Transverse colon (tissue), 4 donors: ENCODE results near the gene GTF3C1. TPM values are rescaled to one million over a fixed set of nuclear protein-coding genes. Genes with fewer than 3 reads are reported as not detected.

Experiments used
- DNase-seq: peaks from one replicate; pipeline ENCODE4 v3.0.0-alpha.2; 2019
- H3K27ac ChIP-seq, 4 donors: fragments of 200-600 bp; sonication (generic); 2 replicates each; pipeline ENCODE4 v1.5.1; 2016 to 2018; ENCODE audit warnings: inconsistent platforms in 4 of 4
- H3K27me3 ChIP-seq: fragments of 200-600 bp; sonication (generic); 2 replicates; pipeline ENCODE4 v1.5.1; 2017; ENCODE audit warnings: inconsistent platforms
- H3K36me3 ChIP-seq, 4 donors: fragments of 200-600 bp; sonication (generic); 2 replicates each; pipeline ENCODE4 v1.5.1; 2017 to 2019; ENCODE audit warnings: inconsistent platforms in 4 of 4
- H3K4me1 ChIP-seq, 4 donors: fragments of 200-600 bp; sonication (generic); 2 replicates each; pipeline ENCODE4 v1.5.1; 2017 to 2020; ENCODE audit warnings: inconsistent platforms in 4 of 4
- H3K4me3 ChIP-seq, 4 donors: fragments of 200-600 bp; sonication (generic); 1 replicate in 1 of 4; 2 replicates in 3 of 4; pipeline versions ENCODE4 v1.5.1 to v1.6.1; 2017 to 2019; ENCODE audit warnings: inconsistent platforms in 4 of 4
- H3K9me3 ChIP-seq, 2 donors: fragments of 200-600 bp; sonication (generic); 2 replicates each; pipeline ENCODE4 v1.5.1; 2017 to 2019; ENCODE audit warnings: inconsistent platforms in 2 of 2
- CTCF ChIP-seq, 5 experiments: fragments of 200-600 bp in 3 of 5; fragments of 450-650 bp in 2 of 5; sonication (generic) in 3 of 5; IDR thresholded peaks; 1 replicate in 2 of 5; 2 replicates in 3 of 5; pipeline ENCODE4 v1.5.1; 2016 to 2017; ENCODE audit warnings: antibody characterized with exemption in 5 of 5, inconsistent platforms in 3 of 5, mild to moderate bottlenecking in 2 of 5, moderate library complexity in 1 of 5
- EP300 ChIP-seq: sonication (generic); formaldehyde crosslinking; IDR thresholded peaks from one replicate; pipeline ENCODE4 v1.6.1; 2017; ENCODE audit warnings: antibody characterized with exemption, low read depth
- POLR2A ChIP-seq: fragments of 450-650 bp; IDR thresholded peaks from one replicate; pipeline ENCODE4 v1.6.1; 2016; ENCODE audit warnings: antibody characterized with exemption, mild to moderate bottlenecking, moderate library complexity
- POLR2AphosphoS5 ChIP-seq, 3 donors: sonication (generic); formaldehyde crosslinking; IDR thresholded peaks; one replicate each; pipeline ENCODE4 v1.6.1; 2016; ENCODE audit warnings: antibody characterized with exemption in 3 of 3
- WGBS, 2 donors: methylation state at CpG; one replicate each; pipeline ENCODE4 v1.1.5; 2018; ENCODE audit warnings: low coverage in 1 of 2; 5-methylcytosine and 5-hydroxymethylcytosine counted together
- in situ Hi-C, 4 donors: fragments of 200-750 bp; cut with MboI; loops; one replicate each; pipeline versions ENCODE4 v1.15.0 to v1.15.1; 2017; ENCODE audit warnings: low sequenced_read_pairs in 3 of 4, low pct_ligation_motif_present in 1 of 4, low pct_unique_long_range_greater_than_20kb in 1 of 4
- intact Hi-C: fragments of 100-400 bp; cut with DNase I; formaldehyde crosslinking; loops from one replicate; pipeline ENCODE4 v1.15.1; 2023; ENCODE audit warnings: low total_unique reads
- total RNA-seq, 4 donors: library from RNA; depleted of rRNA; stranded (reverse); fragments of >200 nt; gene quantifications; one replicate each; pipeline ENCODE4 v1.1.0, GENCODE V29; 2016

Gene GTF3C1
- total RNA-seq, 4 donors from 2014 or later: 49.6 to 129 (median 60.1) TPM

DNA sequence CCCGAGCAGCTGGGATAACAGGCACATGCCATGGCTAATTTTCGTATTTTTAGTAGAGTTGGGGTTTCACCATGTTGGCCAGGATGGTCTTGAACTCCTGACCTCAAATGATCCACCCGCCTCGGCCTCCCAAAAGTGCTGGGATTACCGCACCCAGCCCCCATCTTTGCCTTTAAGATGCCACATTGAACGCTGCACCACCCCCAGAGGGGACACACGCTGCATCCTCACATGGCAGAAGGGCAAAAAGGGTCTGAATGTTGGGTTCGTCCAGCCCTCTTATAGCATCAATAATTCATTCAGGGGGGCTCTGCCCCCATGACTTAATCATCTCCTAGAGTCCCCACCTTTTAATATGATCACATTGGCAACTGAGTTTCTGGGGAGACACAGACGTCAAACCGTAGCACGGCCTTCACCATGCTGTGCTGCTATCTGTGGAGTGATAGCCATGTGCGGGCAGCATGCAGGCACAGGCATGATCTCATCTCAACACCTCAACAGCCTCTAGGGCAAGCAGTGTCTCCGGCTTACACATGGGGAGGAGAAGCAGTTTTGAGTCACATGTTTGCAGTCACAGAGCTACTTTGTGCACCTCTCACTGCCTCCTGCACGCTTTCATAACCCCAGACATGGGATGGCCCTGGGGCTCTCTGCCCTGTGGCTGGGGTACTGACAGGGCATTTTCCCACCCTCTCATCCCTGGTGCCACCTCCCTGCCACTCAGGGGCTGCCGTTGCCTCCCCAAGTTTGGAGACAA is 117.8 kb downstream of the GTF3C1 start:
- DNase-seq: no peak
- in situ Hi-C loops (no loop called here), intact Hi-C loops (no loop called here)
- no peak overlapping the region for H3K4me3 ChIP-seq
- no peaks in the 10 kb centered on the region for H3K4me1 ChIP-seq
- no peaks in the 10 kb centered on the region for H3K36me3 ChIP-seq
- no peaks in the 10 kb centered on the region for H3K9me3 ChIP-seq
- no peaks in the 10 kb centered on the region for H3K27me3 ChIP-seq
- TF ChIP-seq CTCF (IDR thresholded peaks at IDR 0.05): no peak
- TF ChIP-seq POLR2A: no peak
- no peak for TF ChIP-seq POLR2AphosphoS5 (IDR thresholded peaks at IDR 0.05)
- no peak for TF ChIP-seq EP300
- 81% methylated on average over 15 of the region's 15 CpGs; no CpG with 5 or more reads in 1 of the 2 donors for WGBS, 2 donors
- H3K27ac ChIP-seq: no peak overlapping the region

- H3K27ac ChIP-seq: no peak overlapping the region
- no peaks in the 10 kb centered on the region for H3K27me3 ChIP-seq
- WGBS, 2 donors: 20 to 75% methylated on average over 1 to 10 of the region's 10 CpGs
- TF ChIP-seq EP300 (no peak), POLR2A (no peak), POLR2AphosphoS5 (IDR thresholded peaks at IDR 0.05) (no peak), CTCF (IDR thresholded peaks at IDR 0.05) (no peak)
- in situ Hi-C loops: no loop called here
- H3K9me3 ChIP-seq: no peaks in the 10 kb centered on the region
- DNase-seq: no peak
- no peaks in the 10 kb centered on the region for H3K36me3 ChIP-seq
- no peaks in the 10 kb centered on the region for H3K4me1 ChIP-seq
- intact Hi-C loops: no loop called here
- H3K4me3 ChIP-seq: no peak overlapping the region
These were observed 118.7 kb downstream of the GTF3C1 start for GRCh38 chr16:27430923-27431484.

DNA sequence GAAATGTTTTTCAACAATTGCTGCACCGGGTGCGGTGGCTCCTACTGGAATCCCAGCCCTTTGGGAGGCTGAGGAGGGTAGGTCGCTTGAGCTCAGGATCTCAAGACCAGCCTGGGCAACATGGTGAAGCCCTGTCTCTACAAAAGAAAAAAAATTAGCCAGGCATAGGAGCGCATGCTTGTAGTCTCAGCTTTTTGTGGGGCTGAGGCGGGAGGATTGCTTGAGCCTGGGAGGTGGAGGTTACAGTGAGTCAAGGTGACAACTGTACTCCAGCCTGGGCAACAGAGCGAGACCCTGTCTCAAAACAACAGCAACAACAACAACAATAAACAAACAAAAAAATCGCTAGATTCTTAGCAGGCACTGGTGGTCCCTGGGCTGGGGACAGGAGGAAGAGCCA is 119.2 kb downstream of the GTF3C1 start:
- no peaks in the 10 kb centered on the region for H3K4me1 ChIP-seq
- no peaks in the 10 kb centered on the region for H3K27me3 ChIP-seq
- H3K4me3 ChIP-seq: no peak overlapping the region
- WGBS, 2 donors: 66 to 80% methylated on average over 7 of the region's 7 CpGs
- intact Hi-C loops (no loop called here), in situ Hi-C loops (no loop called here)
- no peak for DNase-seq
- H3K27ac ChIP-seq: no peak overlapping the region
- no peaks in the 10 kb centered on the region for H3K36me3 ChIP-seq
- no peaks in the 10 kb centered on the region for H3K9me3 ChIP-seq
- TF ChIP-seq POLR2A (no peak), EP300 (no peak), CTCF (IDR thresholded peaks at IDR 0.05) (no peak), POLR2AphosphoS5 (IDR thresholded peaks at IDR 0.05) (no peak)

DNA sequence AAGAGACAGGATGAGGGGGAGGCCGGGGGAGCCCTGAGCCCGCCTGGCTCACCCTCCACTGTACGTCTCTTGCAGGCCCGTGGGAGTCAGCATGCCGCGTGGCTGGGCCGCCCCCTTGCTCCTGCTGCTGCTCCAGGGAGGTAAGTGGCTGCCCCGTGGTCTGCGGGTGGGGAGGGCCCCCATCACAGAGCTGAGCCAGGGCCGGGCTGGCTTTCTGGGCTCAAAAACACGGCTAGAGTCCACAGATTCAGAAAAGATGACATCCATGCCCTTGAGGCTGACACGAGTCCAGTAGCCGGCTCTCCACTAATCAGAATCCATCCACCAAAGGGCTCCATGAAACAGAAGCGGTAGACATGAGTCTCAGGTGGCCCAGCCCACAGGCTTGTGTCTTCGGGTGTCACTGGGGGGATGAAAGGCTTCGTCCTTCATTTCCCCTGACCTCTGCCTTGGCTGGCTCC is 119.7 kb downstream of the GTF3C1 start:
- in situ Hi-C loops (no loop called here), intact Hi-C loops (no loop called here)
- H3K27ac ChIP-seq: no peak overlapping the region
- 72% methylated on average over 16 of the region's 16 CpGs; no CpG with 5 or more reads in 1 of the 2 donors for WGBS, 2 donors
- no peak for DNase-seq
- H3K27me3 ChIP-seq: no peaks in the 10 kb centered on the region
- H3K36me3 ChIP-seq: no peaks in the 10 kb centered on the region
- TF ChIP-seq EP300: no peak
- TF ChIP-seq CTCF (IDR thresholded peaks at IDR 0.05): no peak
- no peak for TF ChIP-seq POLR2AphosphoS5 (IDR thresholded peaks at IDR 0.05)
- no peak for TF ChIP-seq POLR2A
- H3K4me1 ChIP-seq: no peaks in the 10 kb centered on the region
- H3K9me3 ChIP-seq: no peaks in the 10 kb centered on the region
- H3K4me3 ChIP-seq: no peak overlapping the region
